ENCODE data around the gene ALKBH3.

ALKBH3 gene

GRCh38 chr11:43950311-43950855 is 69.8 kb downstream of the ALKBH3 start:
- no peak for DNase-seq (ENCODE audit: low spot score)
- no peaks in the 10 kb centered on the region for H3K4me1 ChIP-seq (ENCODE audit: insufficient read depth, poor library complexity, severe bottlenecking)
- TF ChIP-seq CTCF (IDR thresholded peaks at IDR 0.05; ENCODE audit: poor library complexity, severe bottlenecking), result no peak

GRCh38 chr11:43951231-43951630 is 70.6 kb downstream of the ALKBH3 start:
- no peak for TF ChIP-seq CTCF (IDR thresholded peaks at IDR 0.05; ENCODE audit: poor library complexity, severe bottlenecking)
- no peaks in the 10 kb centered on the region for H3K36me3 ChIP-seq (ENCODE audit: low read depth)
- H3K9me3 ChIP-seq (ENCODE audit: severe bottlenecking), result no peaks in the 10 kb centered on the region
- ATAC-seq (ENCODE audit: low read depth), result no peak
- H3K27ac ChIP-seq (ENCODE audit: poor library complexity, severe bottlenecking), result no peak overlapping the region
- no peaks in the 10 kb centered on the region for H3K4me1 ChIP-seq (ENCODE audit: insufficient read depth, poor library complexity, severe bottlenecking)
- no peak overlapping the region for H3K4me3 ChIP-seq (ENCODE audit: severe bottlenecking)
- peaks cover 2% of the 10 kb centered on the region for H3K27me3 ChIP-seq (ENCODE audit: insufficient read depth, poor library complexity, severe bottlenecking)
- DNase-seq (ENCODE audit: low spot score), result no peak

More at GRCh38 chr11:43950311-43950855, 69.8 kb downstream of the ALKBH3 start:
- H3K4me3 ChIP-seq (ENCODE audit: severe bottlenecking), result no peak overlapping the region
- no peaks in the 10 kb centered on the region for H3K36me3 ChIP-seq (ENCODE audit: low read depth)
- no peaks in the 10 kb centered on the region for H3K9me3 ChIP-seq (ENCODE audit: severe bottlenecking)
- H3K27ac ChIP-seq (ENCODE audit: poor library complexity, severe bottlenecking), result no peak overlapping the region
- no peak for ATAC-seq (ENCODE audit: low read depth)
- H3K27me3 ChIP-seq (ENCODE audit: insufficient read depth, poor library complexity, severe bottlenecking), result peaks cover 4% of the 10 kb centered on the region

GRCh38 chr11:43952020-43952400 is 71.4 kb downstream of the ALKBH3 start:
- Histone ChIP-seq H3K4me3 (ENCODE audit: severe bottlenecking) (no peak overlapping the region), H3K27me3 (ENCODE audit: insufficient read depth, poor library complexity, severe bottlenecking) (no peaks in the 10 kb centered on the region), H3K4me1 (ENCODE audit: insufficient read depth, poor library complexity, severe bottlenecking) (no peaks in the 10 kb centered on the region), H3K9me3 (ENCODE audit: severe bottlenecking) (no peaks in the 10 kb centered on the region), H3K27ac (ENCODE audit: poor library complexity, severe bottlenecking) (no peak overlapping the region), H3K36me3 (ENCODE audit: low read depth) (no peaks in the 10 kb centered on the region)
- no peak for ATAC-seq (ENCODE audit: low read depth)
- no peak for TF ChIP-seq CTCF (IDR thresholded peaks at IDR 0.05; ENCODE audit: poor library complexity, severe bottlenecking)
- no peak for DNase-seq (ENCODE audit: low spot score)

- Histone ChIP-seq H3K36me3 (ENCODE audit: low read depth) (no peaks in the 10 kb centered on the region), H3K9me3 (ENCODE audit: severe bottlenecking) (no peaks in the 10 kb centered on the region), H3K4me3 (ENCODE audit: severe bottlenecking) (no peak overlapping the region), H3K27ac (ENCODE audit: poor library complexity, severe bottlenecking) (no peak overlapping the region), H3K27me3 (ENCODE audit: insufficient read depth, poor library complexity, severe bottlenecking) (no peaks in the 10 kb centered on the region), H3K4me1 (ENCODE audit: insufficient read depth, poor library complexity, severe bottlenecking) (no peaks in the 10 kb centered on the region)
- TF ChIP-seq CTCF (IDR thresholded peaks at IDR 0.05; ENCODE audit: poor library complexity, severe bottlenecking), result no peak
- no peak for ATAC-seq (ENCODE audit: low read depth)
- DNase-seq (ENCODE audit: low spot score), result no peak
Measured at GRCh38 chr11:43952401-43953342, 72.0 kb downstream of the ALKBH3 start.

- Histone ChIP-seq H3K9me3 (ENCODE audit: severe bottlenecking) (no peaks in the 10 kb centered on the region), H3K4me3 (ENCODE audit: severe bottlenecking) (no peak overlapping the region), H3K36me3 (ENCODE audit: low read depth) (no peaks in the 10 kb centered on the region), H3K27ac (ENCODE audit: poor library complexity, severe bottlenecking) (no peak overlapping the region), H3K4me1 (ENCODE audit: insufficient read depth, poor library complexity, severe bottlenecking) (no peaks in the 10 kb centered on the region), H3K27me3 (ENCODE audit: insufficient read depth, poor library complexity, severe bottlenecking) (no peaks in the 10 kb centered on the region)
- no peak for TF ChIP-seq CTCF (IDR thresholded peaks at IDR 0.05; ENCODE audit: poor library complexity, severe bottlenecking)
- ATAC-seq (ENCODE audit: low read depth) (no peak), DNase-seq (ENCODE audit: low spot score) (no peak)
Measured at GRCh38 chr11:43953521-43953920, 72.9 kb downstream of the ALKBH3 start.

All from RWPE2 (cell line).